Activated CD4-positive, alpha-beta T cell treated with anti-CD3 and anti-CD28 coated beads for 24 hours (primary cell): ENCODE results near the gene TOM1L1.

Experiments
- DNase-seq, 2 donors: peaks; one replicate each; pipeline ENCODE4 v3.0.0-alpha.2; 2020; ENCODE audit warnings: low read depth in 2 of 2

TOM1L1 gene

DNA sequence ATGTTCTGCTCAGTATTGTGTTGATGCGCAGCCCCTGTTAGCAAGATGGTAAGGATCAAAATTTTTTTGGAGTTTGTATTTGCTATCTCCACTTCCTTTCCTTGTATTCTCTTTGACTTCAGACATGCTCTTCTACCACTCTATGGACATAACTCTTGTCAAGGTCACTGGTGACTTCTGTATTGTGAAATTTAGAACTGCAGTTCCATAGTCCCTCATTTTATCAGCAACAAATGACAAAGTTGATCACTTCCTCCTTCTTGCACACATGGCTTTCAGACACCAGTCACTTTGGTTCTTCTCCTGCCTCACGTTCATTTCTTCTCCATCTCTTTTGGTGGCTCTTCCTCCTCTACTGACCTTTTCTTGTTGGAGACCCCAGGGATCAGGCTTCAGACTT, 46.7 kb downstream of the TOM1L1 start:
- DNase-seq: no peak

GRCh38 chr17:54948380-54948779, 47.7 kb downstream of the TOM1L1 start:
- no peak for DNase-seq

GRCh38 chr17:54950116-54950515, 49.5 kb downstream of the TOM1L1 start:
- DNase-seq: no peak

DNA sequence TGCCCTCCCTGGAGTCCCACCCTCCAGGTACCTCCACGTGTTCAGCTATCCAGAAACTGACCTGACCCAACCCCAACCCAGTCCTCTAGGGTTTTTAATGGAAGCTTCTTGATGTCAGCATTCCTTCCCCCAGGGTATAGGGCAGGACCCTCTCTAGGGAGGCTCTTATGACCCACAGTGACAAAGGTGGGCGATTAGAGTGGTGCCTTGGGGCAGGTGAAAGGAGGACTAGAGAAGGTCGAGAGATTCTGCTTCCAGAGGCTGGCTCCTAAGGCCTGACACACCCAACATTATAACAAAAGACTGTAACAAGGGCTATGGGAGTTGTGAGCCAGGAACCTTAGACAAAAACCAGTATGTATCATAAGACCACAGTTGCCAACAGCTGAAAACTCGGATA, 50.6 kb downstream of the TOM1L1 start:
- DNase-seq: no peak

DNA sequence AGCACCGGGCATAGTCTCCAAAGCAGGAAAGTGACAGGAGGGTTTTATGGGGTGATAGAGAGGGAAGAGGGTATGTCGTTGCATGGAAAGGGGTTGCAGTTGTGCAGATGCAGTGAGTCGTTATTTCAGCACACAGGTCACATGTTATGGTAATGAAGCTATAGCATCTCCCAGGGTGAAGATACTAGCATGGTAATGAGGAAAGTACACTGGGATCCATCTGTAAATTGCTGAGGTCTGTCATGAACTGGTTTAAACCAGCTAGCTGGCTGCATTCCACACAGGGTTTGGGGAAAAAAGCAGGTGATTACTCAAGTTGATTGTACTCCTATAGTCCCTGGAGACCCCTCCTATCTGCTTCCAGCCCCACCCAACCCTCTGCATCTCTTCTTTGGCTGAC, 56.1 kb downstream of the TOM1L1 start:
- no peak for DNase-seq

- DNase-seq: no peak
These were observed 67.1 kb downstream of the TOM1L1 start for GRCh38 chr17:54967621-54968261.

- peak; percentile 87 to 90 for DNase-seq
These were observed 67.8 kb downstream of the TOM1L1 start, which contains the start of the genes COX11 and STXBP4 for GRCh38 chr17:54968262-54968987. COX11 (minus strand) TSS chr17:54968654; CDS start chr17:54968646, 8 bp downstream. STXBP4 (plus strand) TSS chr17:54968765; CDS start chr17:54986220, 17,455 bp downstream.

DNA sequence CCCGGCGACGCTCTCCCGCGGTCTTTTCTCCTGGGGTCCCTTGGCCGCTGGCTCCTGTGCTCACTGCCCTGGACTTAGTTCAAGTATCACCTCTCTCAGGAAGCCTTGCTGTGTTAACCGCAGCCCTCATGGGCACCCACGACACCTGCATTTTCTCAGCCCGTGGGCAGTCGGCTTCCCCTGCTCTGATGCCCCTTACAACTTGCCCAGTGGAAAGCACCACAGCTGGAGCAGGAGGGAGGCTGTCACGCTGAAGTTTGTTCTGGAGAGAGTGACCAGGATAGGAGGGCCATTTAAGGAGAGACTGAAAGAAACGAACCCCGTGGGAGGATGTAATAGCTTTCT, 68.3 kb downstream of the TOM1L1 start:
- DNase-seq: no peak

DNA sequence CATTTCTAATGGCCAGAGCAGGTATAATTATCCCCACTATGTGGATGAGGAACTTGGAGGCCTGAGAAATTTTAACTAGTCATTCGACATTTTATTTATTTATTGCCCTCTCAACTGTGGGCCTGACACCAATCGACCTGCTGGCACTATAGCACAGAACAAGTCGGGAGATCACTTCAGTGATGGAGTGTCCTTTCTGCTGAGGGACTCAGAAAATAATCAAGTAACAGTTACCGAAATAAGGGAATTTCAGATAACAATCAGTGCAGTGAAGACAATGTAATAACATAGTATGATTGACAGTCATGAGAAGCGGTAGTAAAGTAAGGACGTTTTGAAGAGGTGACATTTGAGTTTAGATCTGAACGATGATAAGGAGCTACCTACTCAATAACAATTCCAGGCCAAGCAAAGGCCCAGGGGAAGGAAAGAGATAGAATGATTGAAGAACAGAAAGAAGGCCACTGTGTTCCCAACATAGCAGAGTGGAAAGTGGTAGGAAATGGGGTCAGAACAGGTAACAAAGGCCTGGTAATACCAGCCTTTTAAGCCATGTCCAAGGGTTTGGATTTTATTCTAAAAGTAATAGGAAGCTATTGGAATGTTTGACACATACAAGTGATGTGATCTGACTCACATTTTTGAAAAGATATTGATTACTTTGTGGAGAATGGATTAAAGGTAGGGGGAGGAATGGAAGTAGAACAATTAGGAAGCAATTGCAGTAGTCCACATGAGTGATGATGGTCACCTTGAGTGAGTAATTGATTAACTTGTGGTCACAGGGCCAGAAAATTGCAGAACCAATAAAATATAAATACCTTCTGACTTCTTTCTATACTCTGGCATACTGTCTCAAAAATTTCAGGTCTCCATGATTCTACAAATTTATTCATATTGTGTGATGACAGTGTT, 69.3 kb downstream of the TOM1L1 start:
- DNase-seq: no peak

GRCh38 chr17:54971147-54971546, 70.5 kb downstream of the TOM1L1 start:
- DNase-seq: no peak

- no peak for DNase-seq
These were observed 71.2 kb downstream of the TOM1L1 start for GRCh38 chr17:54971901-54972300.

DNA sequence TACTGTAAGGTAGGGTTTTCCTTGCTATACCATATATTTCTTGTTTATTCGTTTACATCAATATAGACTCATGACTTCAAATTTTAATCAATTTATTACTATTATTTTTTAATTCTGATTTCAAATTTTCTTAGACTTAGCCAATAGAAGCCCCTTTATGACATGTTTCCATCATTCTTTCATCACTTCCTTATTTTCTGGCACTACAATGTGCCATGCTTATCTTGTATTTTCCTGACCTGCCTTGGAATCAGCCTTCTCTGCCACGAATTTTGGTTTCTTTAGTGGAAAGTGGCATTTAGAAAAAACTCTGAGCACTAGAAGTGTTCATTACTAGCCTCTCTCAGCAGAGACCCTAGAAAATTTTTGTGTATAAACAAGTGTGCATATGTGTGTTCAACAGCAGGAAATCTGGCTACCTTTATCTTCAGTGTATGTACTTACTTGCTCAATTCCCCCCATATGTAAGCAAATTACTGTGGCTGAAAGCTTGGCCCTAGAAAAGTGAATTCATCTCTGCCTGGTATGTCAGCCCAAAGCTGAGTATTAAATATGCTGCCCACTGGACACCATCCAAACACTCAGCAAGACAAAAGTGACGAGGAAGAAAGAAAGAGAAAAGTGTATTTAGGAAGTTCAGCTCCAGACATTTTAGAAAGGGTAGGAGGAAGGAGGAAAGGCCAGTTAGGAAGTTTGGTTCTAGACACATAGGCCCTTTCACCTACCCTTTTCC, 71.9 kb downstream of the TOM1L1 start:
- no peak for DNase-seq

DNA sequence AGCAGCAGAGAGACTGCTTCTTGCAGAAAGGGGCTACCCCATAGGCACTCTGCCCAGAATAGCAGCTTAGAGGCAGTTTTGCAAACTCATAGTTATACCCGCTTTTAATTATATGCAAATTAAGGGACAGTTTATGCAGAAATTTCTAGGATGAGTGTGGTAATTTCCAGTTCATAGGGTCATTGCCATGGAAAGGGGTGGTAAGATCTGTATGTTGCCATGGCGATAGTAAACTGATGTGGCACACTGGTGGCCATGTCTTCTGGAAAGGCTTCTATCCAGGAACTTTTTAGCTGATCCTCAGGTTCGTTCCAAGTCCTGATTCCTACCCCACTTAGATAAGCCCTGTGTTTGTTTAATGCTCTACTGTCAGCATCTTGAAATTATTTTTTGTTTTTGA, 74.1 kb downstream of the TOM1L1 start:
- DNase-seq: no peak

DNA sequence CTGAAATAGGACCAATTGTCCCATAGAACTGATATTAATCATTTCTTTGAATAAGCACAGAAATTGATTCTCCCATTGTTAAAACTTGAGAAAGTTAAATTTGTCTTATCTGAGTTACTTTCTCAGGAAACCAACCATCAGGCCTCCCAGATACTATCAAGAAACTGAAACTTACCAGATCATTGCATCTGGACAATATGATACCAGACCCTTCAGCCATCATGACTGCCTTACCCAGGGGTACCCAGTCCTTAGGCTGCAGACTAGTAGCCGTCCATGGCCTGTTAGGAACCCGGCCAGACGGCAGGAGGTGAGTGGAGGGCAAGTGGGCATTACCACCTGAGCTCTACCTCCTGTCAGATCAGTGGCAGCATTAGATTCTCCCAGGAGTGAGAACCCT, 75.7 kb downstream of the TOM1L1 start:
- no peak for DNase-seq

- DNase-seq: no peak
These were observed 77.1 kb downstream of the TOM1L1 start for GRCh38 chr17:54977744-54978143.

GRCh38 chr17:54979657-54980056, 79.0 kb downstream of the TOM1L1 start:
- no peak for DNase-seq

- no peak for DNase-seq
These were observed 79.7 kb downstream of the TOM1L1 start for GRCh38 chr17:54980375-54980774.

GRCh38 chr17:54982399-54982798, 81.7 kb downstream of the TOM1L1 start:
- DNase-seq: no peak

DNA sequence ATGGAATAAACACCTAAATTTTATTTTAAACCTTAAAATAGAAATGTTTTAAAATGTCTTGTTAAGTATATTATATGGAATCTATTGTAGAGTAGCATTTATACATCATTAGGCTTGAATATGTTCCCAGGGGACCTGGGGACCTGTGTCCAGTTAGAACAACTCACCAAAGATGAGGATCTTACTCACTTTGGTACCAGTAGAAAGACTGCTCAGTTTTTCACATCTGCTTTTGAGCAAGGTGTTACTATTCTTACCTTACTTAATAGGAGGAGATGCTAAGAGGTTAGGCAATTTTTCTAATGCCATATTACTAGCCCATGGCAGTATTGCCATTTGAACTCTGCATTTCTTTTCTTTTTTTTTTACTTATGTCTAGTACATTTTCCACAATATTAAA, 82.6 kb downstream of the TOM1L1 start:
- no peak for DNase-seq

- DNase-seq: no peak
These were observed 84.8 kb downstream of the TOM1L1 start for GRCh38 chr17:54985476-54985875.

- DNase-seq: no peak
These were observed 89.5 kb downstream of the TOM1L1 start for GRCh38 chr17:54990118-54990517.

DNA sequence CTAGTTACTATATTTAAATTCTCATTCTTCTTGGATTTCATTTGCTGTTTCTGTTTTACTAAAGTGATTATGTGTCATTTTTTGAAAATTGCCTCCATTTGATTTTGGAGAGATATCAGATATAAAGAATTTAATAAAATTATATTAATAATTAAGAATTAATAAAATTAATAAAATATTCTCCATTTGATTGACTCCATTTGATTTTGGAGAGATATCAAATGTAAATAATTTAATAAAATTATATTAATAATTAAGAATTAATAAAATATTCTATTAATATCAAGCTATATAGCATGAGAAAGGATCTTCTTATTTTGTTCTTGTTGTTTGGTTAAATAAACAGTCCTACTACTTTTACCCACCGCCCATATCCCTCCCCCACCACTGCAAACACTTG, 90.9 kb downstream of the TOM1L1 start:
- DNase-seq: no peak
